Smooth muscle cell (in vitro differentiated cells): Measurements from ENCODE around the gene ZIC4. TPM values are rescaled to one million over a fixed set of nuclear protein-coding genes. Genes with fewer than 3 reads are reported as not detected.

Source experiments
- DNase-seq: peaks from one replicate; lab custom pipeline; 2025; ENCODE audit not compliant: unreplicated experiment; lab: John Stamatoyannopoulos, UW
- H2AFZ ChIP-seq: fragments of 200-600 bp; sonication (generic); 2 replicates; pipeline ENCODE4 v1.6.0; 2016; ENCODE audit warnings: antibody characterized with exemption, low read depth, mild to moderate bottlenecking
- H3F3A ChIP-seq: fragments of 200-600 bp; sonication (generic); 2 replicates; pipeline ENCODE4 v1.6.0; 2017; ENCODE audit warnings: antibody characterized with exemption, low read depth
- H3K27ac ChIP-seq: fragments of 200-600 bp; sonication (generic); 2 replicates; pipeline ENCODE4 v1.5.1; 2016; ENCODE audit warnings: low read depth, mild to moderate bottlenecking
- H3K27me3 ChIP-seq: fragments of 200-600 bp; sonication (generic); 2 replicates; pipeline ENCODE4 v1.6.1; 2016; ENCODE audit warnings: low read depth, mild to moderate bottlenecking
- H3K36me3 ChIP-seq: fragments of 200-600 bp; sonication (generic); 2 replicates; pipeline ENCODE4 v1.5.1; 2016; ENCODE audit warnings: low read depth
- H3K4me1 ChIP-seq: fragments of 200-600 bp; sonication (generic); 2 replicates; pipeline ENCODE4 v1.5.1; 2016; ENCODE audit warnings: low read depth
- H3K4me2 ChIP-seq: fragments of 200-600 bp; sonication (generic); 2 replicates; pipeline ENCODE4 v1.6.0; 2016; ENCODE audit warnings: mild to moderate bottlenecking
- H3K4me3 ChIP-seq: fragments of 200-600 bp; sonication (generic); 2 replicates; pipeline ENCODE4 v1.5.1; 2016; ENCODE audit warnings: mild to moderate bottlenecking
- H3K79me2 ChIP-seq: fragments of 200-600 bp; sonication (generic); 2 replicates; pipeline ENCODE4 v1.6.0; 2016; ENCODE audit warnings: low read depth, mild to moderate bottlenecking
- H3K9ac ChIP-seq: fragments of 200-600 bp; sonication (generic); 2 replicates; pipeline ENCODE4 v1.6.0; 2016; ENCODE audit warnings: low read depth
- H3K9me3 ChIP-seq: fragments of 200-600 bp; sonication (generic); replicated peaks from 2 replicates; pipeline ENCODE4 v1.5.1; 2016; ENCODE audit warnings: low read depth
- H4K20me1 ChIP-seq: fragments of 200-600 bp; sonication (generic); 2 replicates; pipeline ENCODE4 v1.6.0; 2016; ENCODE audit warnings: low read depth
- CTCF ChIP-seq: fragments of 200-600 bp; sonication (generic); IDR thresholded peaks from 2 replicates; pipeline ENCODE4 v1.5.1; 2017; ENCODE audit warnings: borderline replicate concordance, mild to moderate bottlenecking, antibody characterized with exemption; ENCODE audit not compliant: insufficient read depth, poor library complexity, severe bottlenecking
- WGBS: methylation state at CpG from one replicate; pipeline ENCODE4 v1.1.7; 2016; ENCODE audit warnings: low lambda C conversion rate; 5-methylcytosine and 5-hydroxymethylcytosine counted together
- polyA plus RNA-seq: library from polyadenylated mRNA; unstranded; fragments of >200 nt; fragmentation: Nextera tagmentation; extraction: Ambion mirVana; gene quantifications from 2 replicates; pipeline ENCODE4 v1.2.1, GENCODE V29; 2016
- total RNA-seq: library from RNA; depleted of rRNA; stranded (reverse); fragments of >200 nt; gene quantifications from 2 replicates; pipeline ENCODE4 v1.2.3, GENCODE V29; 2014

ZIC4 gene
- total and polyA plus RNA-seq, 2 experiments from 2014 or later = not detected

- Histone ChIP-seq H4K20me1 (peaks cover 6% of the 10 kb centered on the region), H3K9ac (no peak overlapping the region), H3K4me1 (peaks cover 23% of the 10 kb centered on the region), H3F3A (no peaks in the 10 kb centered on the region), H3K79me2 (no peaks in the 10 kb centered on the region), H3K27me3 (peaks cover 100% of the 10 kb centered on the region), H3K4me3 (peak overlapping the region; percentile 18), H3K9me3 (no peaks in the 10 kb centered on the region), H2AFZ (no peak overlapping the region), H3K36me3 (no peaks in the 10 kb centered on the region), H3K4me2 (peak overlapping the region; percentile 84), H3K27ac (no peak overlapping the region)
- WGBS = 3% methylated on average over 27 of the region's 28 CpGs
- no peak for TF ChIP-seq CTCF
- no peak for DNase-seq
Observed at GRCh38 chr3:147408188-147409100, 2.1 kb upstream of the ZIC4 start.

GRCh38 chr3:147407498-147408187, 1.3 kb upstream of the ZIC4 start:
- Histone ChIP-seq H3K36me3 (no peaks in the 10 kb centered on the region), H3K9ac (no peak overlapping the region), H2AFZ (no peak overlapping the region), H3K27ac (no peak overlapping the region), H4K20me1 (peaks cover 6% of the 10 kb centered on the region), H3K27me3 (peaks cover 100% of the 10 kb centered on the region), H3K4me1 (peaks cover 23% of the 10 kb centered on the region), H3F3A (no peaks in the 10 kb centered on the region), H3K79me2 (no peaks in the 10 kb centered on the region), H3K4me3 (no peak overlapping the region), H3K9me3 (no peaks in the 10 kb centered on the region), H3K4me2 (peak overlapping the region; percentile 41)
- no peak for DNase-seq
- WGBS = 4% methylated on average over 27 of the region's 27 CpGs
- TF ChIP-seq CTCF = no peak

GRCh38 chr3:147407114-147407497, 763 bp upstream of the ZIC4 start:
- Histone ChIP-seq H3K27ac (no peak overlapping the region), H3K4me2 (peak overlapping the region; percentile 41), H3K27me3 (peaks cover 100% of the 10 kb centered on the region), H3K4me1 (peaks cover 23% of the 10 kb centered on the region), H3K4me3 (no peak overlapping the region), H4K20me1 (peaks cover 6% of the 10 kb centered on the region), H3F3A (no peaks in the 10 kb centered on the region), H3K9me3 (no peaks in the 10 kb centered on the region), H3K79me2 (no peaks in the 10 kb centered on the region), H3K9ac (no peak overlapping the region), H2AFZ (no peak overlapping the region), H3K36me3 (no peaks in the 10 kb centered on the region)
- no peak for DNase-seq
- no peak for TF ChIP-seq CTCF
- 3% methylated on average over 17 of the region's 17 CpGs for WGBS
